ENCODE results near the gene ELAC2.

ELAC2 gene

GRCh38 chr17:13016881-13017654 lies 759 bp downstream of the ELAC2 start:
- no peak for DNase-seq

- no peak for DNase-seq
Measured at GRCh38 chr17:13014801-13015200, 3.0 kb downstream of the ELAC2 start.

GRCh38 chr17:13010959-13011358 lies 6.9 kb downstream of the ELAC2 start:
- DNase-seq = no peak

GRCh38 chr17:13008461-13008860 lies 9.4 kb downstream of the ELAC2 start:
- DNase-seq = no peak

- DNase-seq = no peak
Measured at GRCh38 chr17:13005530-13005929, 12.3 kb downstream of the ELAC2 start.

- no peak for DNase-seq
Measured at GRCh38 chr17:13004336-13004735, 13.5 kb downstream of the ELAC2 start.

GRCh38 chr17:13003927-13004326 lies 13.9 kb downstream of the ELAC2 start:
- no peak for DNase-seq

- no peak for DNase-seq
Measured at GRCh38 chr17:13003454-13003851, 14.4 kb downstream of the ELAC2 start.

GRCh38 chr17:13002761-13003453 lies 14.9 kb downstream of the ELAC2 start:
- peak; percentile 6 to 31 for DNase-seq

- no peak for DNase-seq
Measured at GRCh38 chr17:13001991-13002615, 15.7 kb downstream of the ELAC2 start.

GRCh38 chr17:13000561-13000960 lies 17.3 kb downstream of the ELAC2 start:
- no peak for DNase-seq

GRCh38 chr17:12998874-12999273 lies 19.0 kb downstream of the ELAC2 start:
- DNase-seq = no peak

GRCh38 chr17:12998461-12998860 lies 19.4 kb downstream of the ELAC2 start:
- no peak for DNase-seq

GRCh38 chr17:12996941-12997340 lies 20.9 kb downstream of the ELAC2 start:
- no peak for DNase-seq

GRCh38 chr17:12996357-12996756 lies 21.5 kb downstream of the ELAC2 start:
- DNase-seq = no peak

GRCh38 chr17:12995896-12996295 lies 21.9 kb downstream of the ELAC2 start:
- DNase-seq = no peak

GRCh38 chr17:12995106-12995895 lies 22.5 kb downstream of the ELAC2 start:
- no peak for DNase-seq

- DNase-seq = no peak
Measured at GRCh38 chr17:12994341-12995074, 23.3 kb downstream of the ELAC2 start.

GRCh38 chr17:12993631-12994030 lies 24.2 kb downstream of the ELAC2 start:
- no peak for DNase-seq

- DNase-seq = no peak
Measured at GRCh38 chr17:12992676-12993075, 25.2 kb downstream of the ELAC2 start.

- DNase-seq = no peak
Measured at GRCh38 chr17:12990926-12991325, 26.9 kb downstream of the ELAC2 start.

GRCh38 chr17:12990041-12990808 lies 27.6 kb downstream of the ELAC2 start:
- no peak for DNase-seq

Measured in CD4-positive, alpha-beta T cell treated with Interleukin-1 beta for 1 hour (primary cell).